GM18498 (cell line): ENCODE measurements around the gene SPINT2.
"Not testable (repeated sequence)": the region's sequence is repeated elsewhere in the genome, so short reads cannot be mapped to it uniquely, and the experiment has no call there.

Source experiments
- ATAC-seq: cut with Tn5 transposase; IDR thresholded peaks from one replicate; pipeline ENCODE4 v1.9.1; 2021; ENCODE audit warnings: mild to moderate bottlenecking, moderate library complexity; ENCODE audit not compliant: unreplicated experiment

SPINT2 gene

GRCh38 chr19:38318660-38319059 is 54.3 kb downstream of the SPINT2 start:
- ATAC-seq: no peak

DNA sequence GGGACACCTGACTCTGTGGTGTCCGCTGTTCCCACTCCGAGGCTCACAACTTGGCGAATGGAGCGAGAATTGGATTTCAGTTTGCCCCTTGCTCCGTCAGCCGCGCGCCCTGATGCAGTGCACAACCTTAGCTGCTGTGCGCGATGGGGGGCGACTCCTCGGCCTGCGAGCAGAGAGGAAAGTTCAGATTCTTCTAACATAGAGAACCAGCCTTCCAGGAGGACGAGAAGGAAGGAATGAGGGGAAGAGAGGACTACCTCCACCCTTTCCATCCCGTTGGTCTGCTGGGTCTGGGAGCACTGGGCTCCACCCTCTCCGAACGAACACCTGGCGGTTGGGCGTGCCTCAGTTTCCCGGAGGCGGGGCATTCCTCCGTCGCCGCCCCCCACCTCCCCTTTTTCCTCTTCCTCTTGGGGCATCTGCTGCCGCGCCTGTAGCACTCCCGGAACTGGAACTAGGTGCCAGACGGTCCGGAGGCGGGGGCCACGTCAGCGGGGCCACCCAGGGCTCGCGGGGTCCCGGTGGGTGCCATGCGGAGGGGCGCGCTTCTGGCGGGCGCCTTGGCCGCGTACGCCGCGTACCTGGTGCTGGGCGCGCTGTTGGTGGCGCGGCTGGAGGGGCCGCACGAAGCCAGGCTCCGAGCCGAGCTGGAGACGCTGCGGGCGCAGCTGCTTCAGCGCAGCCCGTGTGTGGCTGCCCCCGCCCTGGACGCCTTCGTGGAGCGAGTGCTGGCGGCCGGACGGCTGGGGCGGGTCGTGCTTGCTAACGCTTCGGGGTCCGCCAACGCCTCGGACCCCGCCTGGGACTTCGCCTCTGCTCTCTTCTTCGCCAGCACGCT is 55.3 kb downstream of the SPINT2 start, which contains the start of gene KCNK6:
TSS of gene KCNK6 (plus strand) at position 425 of the 838 bp plus-strand sequence. CDS start at position 531, 106 bp downstream.
- ATAC-seq: no peak

GRCh38 chr19:38320969-38321339 is 56.6 kb downstream of the SPINT2 start:
- ATAC-seq: no peak

DNA sequence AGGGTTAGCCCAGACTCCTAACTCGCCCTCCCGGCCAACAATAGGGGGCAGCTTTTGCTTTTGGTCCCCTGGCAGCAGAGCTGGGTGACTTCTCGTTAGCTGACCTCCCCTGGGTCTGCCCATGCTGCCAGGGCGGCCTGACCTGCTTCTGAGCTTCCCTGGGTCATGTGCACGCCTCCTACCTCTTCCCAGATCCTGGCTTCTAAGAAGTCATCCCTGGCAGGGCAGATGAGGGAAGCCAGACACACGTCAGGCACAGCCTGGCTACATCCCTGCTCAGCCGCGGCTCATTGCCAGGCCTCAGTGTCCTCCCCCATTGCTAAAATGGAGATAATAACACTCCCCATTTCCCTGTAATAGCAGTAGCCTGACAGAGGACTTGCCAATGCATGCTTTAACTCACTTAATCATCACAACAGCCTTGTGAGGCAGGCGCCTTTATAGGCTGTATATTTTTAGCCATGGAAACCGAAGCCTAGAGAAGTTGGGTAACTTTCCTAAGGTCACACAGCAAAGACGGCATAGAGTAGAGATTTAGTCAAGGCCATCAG is 57.3 kb downstream of the SPINT2 start:
- ATAC-seq: no peak

DNA sequence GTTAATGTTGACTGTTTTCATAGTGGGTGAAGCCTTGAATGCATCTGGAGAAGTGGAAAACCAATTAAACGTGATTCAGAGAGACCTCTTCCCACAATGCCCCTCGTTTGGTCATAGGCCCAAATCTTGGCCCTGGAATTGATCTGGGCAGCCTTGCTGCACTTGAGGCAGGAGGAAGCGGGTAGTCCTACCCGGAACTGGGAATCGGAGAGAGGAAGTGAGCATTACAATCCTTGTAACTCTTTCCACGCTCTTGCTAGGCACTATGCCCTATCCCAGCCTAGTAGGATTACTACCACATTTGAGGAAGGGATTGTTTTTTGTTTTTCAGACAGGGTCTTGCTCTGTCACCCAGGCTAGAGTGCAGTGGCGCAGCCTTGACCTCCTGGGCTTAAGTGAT is 58.9 kb downstream of the SPINT2 start:
- no peak for ATAC-seq

GRCh38 chr19:38324431-38324830 is 60.1 kb downstream of the SPINT2 start:
- ATAC-seq: no peak

GRCh38 chr19:38326591-38326990 is 62.2 kb downstream of the SPINT2 start:
- ATAC-seq: no peak

- no peak for ATAC-seq
These were observed 65.3 kb downstream of the SPINT2 start for GRCh38 chr19:38329651-38330050.

DNA sequence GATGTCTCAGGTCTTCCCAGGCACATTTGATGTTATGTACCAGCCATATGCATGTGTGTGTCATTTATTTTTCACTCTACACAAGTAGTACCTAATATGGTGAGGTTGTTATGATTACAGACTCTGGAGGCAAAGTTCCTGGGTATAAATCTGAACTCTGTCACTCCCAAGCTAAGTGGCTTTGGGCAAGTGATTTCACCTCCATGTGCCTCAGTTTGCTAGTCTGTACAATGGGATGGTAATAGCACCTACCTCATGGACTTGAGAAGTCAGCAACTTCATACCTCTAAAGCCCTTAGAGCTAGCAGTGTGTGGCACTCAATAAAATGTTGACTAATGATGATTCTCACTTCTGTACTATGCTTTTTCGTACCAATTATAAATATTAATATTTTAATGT is 67.4 kb downstream of the SPINT2 start:
- no peak for ATAC-seq

DNA sequence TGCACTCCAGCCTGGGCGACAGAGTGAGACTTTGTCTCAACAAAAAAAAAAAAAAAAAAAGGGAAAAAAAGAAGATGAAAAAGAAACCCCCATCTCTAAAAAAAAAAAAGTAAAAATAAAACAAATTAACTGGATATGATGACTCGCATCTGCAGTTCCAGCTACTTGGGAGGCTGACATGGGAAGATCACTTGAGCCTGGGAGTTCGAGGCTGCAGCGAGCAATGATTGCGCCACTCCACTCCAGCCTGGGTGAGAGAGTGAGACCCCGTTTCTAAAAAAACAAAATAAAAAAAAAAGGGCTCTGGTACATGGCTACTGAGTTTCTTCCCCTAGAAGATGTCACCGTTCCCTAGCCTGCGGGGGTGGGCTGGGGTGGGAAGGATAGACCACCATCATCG is 68.9 kb downstream of the SPINT2 start:
- ATAC-seq: no peak

- peak; percentile 70 for ATAC-seq
These were observed 71.7 kb downstream of the SPINT2 start for GRCh38 chr19:38335949-38336637.

- peak; percentile 58 for ATAC-seq
These were observed 72.4 kb downstream of the SPINT2 start for GRCh38 chr19:38336638-38337359.

- ATAC-seq: no peak
These were observed 72.9 kb downstream of the SPINT2 start for GRCh38 chr19:38337360-38337653.

- not testable (repeated sequence) for ATAC-seq
These were observed 74.6 kb downstream of the SPINT2 start for GRCh38 chr19:38339011-38339410.

- no peak for ATAC-seq
These were observed 76.6 kb downstream of the SPINT2 start for GRCh38 chr19:38340927-38341326.
